GM19372 (cell line): ENCODE measurements around the gene ARCN1.

Source experiments
- ATAC-seq: cut with Tn5 transposase; IDR thresholded peaks from one replicate; pipeline ENCODE4 v1.9.1; 2021; ENCODE audit warnings: mild to moderate bottlenecking, low read depth, moderate library complexity; ENCODE audit not compliant: unreplicated experiment

ARCN1 gene

DNA sequence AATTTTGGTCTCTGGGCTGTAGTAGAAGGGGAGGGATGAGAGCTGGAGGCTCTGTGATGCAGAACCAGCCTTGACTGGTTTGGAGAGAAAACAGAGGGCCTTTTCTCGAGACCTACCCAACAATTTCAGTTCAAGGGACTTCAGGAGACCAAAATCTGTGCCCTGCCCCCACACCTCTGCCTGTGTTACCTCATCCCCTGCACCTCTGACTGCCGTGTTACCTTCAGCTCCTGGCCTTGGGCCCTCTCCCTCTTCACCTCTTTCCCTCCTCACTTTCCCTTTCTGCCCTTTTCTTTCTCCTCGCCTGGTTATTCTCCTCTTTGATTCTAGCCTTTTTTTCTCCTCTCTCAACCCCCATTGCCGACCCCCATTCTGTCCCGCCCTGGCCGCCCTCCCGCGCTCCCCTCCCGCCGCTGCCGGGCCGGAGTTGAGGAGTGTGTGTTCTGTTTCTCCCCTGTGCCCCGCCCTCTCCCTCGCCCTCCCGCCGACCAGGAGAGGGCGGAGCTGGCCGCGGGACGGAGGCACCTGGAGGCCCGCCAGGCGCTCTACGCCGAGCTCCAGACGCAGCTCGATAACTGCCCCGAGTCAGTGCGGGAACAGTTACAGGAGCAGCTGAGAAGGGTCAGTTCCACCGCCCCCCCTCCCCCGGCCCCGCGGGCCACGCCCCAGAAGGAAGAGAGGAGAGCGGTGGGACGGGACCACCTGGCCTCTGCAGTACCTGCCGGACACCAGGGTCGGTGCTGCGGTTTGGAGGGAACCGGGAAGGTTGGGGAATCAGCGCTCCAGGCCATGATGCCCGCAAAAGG lies 62.4 kb downstream of the ARCN1 start:
- no peak for ATAC-seq

DNA sequence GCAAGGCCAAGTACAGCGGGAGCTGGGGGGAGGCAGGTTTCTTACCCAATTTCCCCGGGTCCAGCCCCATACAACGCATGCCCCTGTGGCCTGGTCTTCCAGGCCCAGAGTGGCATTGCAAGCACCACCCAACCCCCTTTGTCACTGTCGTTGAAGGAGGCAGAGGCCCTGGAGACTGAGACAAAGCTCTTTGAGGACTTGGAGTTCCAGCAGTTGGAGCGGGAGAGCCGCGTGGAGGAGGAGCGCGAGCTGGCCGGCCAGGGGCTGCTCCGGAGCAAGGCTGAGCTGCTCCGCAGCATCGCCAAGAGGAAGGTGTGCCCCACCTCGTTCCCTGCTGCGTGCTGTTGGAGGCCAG lies 63.0 kb downstream of the ARCN1 start:
- ATAC-seq: no peak

DNA sequence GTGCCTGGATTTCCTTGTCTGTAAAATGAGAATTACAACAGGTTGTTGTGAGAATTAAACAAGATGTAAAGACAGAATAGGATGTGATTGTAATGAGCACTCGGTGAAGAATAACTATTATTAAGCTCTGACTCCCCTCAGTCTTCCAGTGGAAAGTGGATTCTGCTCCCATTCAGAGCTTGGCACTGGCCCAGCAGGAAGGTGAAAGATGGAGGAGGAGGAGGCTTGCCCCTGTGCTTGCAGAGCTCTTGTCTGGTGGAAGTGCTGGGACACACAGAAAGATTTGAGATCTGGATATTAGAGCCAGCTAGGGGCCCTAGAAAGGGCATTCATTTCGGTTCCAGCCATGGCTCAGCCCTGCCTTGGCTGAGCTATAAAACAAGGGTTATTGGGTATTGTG lies 63.4 kb downstream of the ARCN1 start:
- ATAC-seq: no peak

DNA sequence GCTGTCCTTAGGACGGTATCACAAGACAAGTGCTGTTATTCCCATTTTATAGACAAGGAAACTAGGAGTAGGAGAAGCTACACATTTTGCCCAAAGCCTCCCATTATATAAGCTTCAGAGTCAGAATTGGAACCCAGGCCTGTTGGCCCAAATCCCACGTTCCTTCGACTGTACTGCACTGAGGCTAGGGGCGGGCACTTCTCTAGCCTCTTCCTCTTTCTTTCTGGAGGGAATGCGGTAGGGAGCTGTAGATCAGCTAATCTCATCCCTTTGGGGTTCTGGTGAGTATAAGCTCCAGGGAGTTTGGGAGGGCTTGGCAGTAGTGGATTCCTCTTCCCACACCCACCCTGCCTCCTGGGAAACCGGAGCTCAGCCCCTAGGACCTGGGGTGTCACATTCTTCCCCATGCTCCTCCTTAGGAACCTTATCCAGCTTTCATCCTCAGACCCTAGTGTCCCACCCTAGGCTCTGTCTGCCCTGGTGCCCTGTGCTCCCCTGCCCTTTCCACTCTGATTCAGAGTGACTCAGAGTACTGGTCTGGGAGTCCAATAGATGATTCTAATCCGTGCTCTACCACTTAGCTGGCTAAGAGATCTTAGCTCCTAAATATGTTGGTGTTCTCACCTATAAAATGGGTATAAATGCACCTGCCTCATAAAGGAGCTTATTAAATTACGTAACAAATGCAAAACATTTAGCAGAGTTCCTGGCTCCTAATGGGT lies 64.5 kb downstream of the ARCN1 start:
- ATAC-seq: no peak

DNA sequence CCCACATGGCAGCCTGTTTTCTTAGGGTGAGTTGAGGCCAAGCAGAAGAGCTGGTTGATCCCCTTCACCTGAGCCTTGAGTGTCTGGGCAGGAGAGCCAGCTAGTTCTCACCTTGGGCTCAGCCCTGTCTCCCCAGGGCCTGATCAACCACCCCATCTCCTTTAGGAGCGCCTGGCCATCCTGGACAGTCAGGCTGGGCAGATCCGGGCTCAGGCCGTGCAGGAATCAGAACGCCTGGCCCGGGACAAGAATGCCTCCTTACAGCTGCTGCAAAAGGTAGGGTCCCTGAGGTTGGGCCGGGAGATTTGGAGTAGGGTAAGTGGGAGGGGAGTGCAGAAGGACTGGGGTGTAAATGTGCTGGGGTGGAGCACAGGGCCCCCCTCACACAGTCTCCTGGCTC lies 66.5 kb downstream of the ARCN1 start:
- no peak for ATAC-seq

DNA sequence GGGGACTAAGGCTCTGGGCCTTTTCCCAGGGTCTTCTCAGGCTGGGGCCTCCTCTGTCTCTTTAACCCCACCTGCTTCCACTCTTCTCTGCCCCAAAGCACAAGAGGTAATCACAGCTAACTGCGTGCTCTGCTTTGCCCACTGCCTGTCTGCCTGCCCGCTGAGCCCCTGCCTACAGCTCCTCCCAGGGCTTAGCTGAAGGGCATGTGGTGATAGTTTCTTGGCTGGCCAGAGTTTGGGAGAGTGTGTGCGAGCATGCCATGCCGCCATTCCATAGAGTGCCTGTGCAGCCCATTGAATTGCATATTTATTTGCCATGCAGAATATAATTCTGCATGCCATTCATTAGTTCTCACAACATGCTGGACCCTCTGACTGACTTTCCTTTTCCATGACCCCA lies 67.7 kb downstream of the ARCN1 start:
- ATAC-seq: no peak

DNA sequence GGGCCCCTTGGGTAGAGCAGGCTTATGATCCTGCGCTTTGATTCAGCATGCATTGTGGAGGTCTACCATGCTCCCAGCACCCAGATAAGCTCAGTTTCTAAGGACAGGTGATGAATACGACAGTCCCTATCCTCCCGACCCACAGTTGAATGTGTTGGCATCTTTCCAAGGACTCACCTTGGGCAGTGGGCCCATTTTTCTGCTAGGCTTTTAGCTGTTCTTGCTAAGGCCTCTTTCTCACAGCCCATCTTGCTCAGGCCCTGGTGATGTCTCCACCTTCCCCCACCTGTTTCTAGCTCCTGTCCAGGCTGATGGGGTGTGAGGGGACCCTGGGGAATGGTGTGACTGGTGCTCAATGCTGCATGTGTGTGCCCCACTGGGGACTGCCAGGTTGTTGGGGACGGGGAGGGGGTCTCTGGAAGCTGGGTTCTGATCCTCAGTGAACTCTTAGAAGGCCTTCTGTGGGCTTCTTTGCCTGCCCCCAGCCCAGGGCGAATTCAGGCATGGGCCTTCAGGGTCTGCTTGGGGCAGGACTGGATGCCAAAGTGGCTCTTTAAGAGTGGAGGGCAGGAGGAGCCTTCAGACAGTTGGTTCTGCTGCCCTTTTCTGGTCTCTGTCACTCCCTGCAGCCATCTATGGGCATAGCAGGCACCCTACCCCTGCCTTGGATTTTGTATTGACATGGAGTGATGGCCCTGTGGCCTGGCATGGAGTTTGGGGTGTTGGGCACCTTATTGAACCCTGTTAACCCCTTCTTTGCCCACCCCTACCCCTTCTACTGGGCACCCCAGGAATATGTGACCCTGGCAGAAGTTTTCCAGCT lies 68.3 kb downstream of the ARCN1 start:
- ATAC-seq: no peak

DNA sequence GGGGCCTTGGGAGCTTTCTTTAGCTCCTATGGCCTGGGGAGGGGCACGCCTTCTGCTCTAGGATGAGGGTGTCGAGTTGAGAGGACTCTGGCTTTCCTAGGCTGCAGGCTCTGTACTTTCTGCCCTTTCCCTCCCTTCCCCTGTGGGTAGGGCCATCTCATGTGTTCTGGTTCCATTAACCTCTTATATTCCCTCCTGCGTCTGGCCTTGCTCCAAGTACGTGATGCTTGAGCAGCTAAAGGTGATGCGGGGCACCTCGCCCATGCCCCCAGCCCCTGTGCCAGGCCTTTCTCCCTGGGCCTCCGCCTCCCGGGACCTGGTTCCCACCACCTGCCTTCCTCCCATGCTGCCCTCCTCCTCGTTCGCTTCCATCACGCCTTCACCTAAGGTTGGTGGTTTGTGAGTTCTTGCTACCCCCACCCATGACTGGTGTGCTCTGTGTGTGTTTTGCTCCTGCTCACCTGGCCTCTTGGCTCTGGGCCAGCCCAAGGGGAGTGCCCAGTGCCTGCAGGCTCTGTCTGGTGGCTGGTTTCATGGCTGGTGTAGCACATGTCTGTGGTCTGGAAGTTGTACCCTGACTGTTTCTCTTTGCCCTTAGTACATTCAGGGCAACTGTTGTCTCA lies 69.3 kb downstream of the ARCN1 start:
- no peak for ATAC-seq

DNA sequence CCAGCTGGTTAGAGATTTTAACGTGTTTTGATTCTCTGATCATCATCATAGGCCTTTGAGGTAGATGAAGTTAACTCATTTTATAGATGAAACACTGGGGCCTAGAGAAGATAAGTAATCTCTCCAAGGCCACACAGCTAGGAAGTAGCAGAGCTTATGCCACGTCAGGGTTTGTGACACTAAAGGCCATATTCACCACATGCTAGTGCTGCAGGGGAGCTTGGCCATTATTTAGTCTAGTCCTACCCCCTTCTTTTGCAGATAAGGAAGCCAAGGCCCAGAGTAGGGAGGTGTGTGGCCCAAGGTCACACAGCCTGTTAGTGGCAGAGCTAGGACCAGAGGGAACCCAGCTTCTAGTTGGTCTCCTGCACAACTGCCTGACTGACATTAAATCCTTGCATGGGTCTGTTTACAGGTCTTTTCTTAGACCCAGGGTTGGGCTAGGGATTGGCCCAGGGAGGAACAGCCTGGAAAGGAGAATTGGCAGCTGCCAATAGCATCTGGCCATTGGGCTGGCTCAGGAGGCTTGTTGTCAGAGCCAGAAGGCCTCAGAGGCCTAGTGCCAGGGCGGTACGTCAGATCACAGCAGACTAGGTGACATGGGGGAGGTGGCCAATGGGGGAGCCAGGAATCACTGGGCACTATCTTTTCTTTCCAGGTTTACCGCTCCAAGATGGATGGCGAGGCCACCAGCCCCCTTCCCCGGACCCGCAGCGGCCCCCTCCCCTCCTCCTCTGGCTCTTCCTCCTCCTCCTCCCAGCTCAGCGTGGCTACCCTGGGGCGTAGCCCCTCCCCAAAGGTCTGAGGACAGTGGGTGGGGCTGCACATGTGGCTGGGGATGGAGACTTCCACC lies 71.2 kb downstream of the ARCN1 start:
- no peak for ATAC-seq

DNA sequence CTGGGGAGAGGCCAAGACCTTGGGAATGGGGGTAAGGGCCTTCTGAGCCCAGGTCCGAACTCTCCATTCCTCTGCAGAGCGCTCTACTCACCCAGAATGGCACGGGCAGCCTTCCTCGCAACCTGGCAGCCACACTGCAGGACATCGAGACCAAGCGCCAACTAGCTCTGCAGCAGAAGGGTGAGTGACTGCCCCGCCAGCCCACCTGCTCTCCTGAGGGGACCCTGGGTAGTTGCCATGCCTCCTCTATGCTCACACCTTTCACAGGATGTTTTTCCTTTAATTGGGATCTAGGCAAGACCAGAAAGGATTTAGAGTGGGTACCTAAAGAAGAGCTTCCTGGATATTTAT lies 71.8 kb downstream of the ARCN1 start:
- ATAC-seq: no peak

DNA sequence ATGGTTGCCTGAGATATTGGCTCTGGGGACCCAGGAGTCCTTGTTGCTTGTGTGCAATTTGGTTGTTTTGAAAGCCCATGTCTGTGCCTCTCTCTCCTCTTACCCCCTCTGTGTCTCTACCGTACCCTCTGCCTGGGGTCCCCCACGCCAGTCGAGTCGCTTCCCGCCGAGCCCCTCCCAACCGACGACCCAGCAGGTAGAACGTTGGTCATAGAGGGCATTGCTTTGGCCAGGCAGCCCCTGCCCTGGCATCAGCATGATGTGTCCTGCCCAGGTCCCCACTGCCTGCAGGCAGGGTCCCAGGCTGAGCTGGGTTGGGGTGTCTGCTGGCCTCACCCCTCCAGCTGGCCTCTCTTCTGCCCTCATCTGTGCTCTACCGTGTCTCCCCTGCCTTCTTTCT lies 72.3 kb downstream of the ARCN1 start:
- ATAC-seq: no peak

DNA sequence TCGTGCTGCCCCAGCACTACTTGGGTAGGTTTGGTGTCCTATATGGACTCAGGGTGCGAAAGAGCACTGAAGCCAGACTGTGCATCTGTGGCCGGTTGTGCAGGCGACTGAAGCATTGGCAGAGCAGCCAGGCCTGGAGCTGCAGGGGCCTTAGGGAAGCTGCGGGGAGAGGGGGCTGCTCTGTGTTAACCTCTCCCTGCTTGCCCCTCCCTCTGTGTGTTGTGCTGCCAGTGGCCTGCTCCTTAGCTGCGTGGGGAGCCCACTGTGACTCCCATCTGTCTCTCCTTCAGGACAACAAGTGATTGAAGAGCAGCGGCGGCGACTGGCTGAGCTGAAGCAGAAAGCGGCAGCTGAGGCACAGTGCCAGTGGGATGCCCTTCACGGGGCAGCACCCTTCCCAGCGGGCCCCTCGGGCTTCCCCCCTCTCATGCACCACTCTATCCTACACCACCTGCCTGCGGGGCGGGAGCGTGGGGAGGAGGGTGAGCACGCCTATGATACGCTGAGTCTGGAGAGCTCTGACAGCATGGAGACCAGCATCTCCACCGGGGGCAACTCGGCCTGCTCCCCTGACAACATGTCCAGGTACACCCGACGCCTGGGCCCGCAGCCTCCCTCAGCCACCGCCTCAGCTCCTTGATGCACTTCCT lies 73.0 kb downstream of the ARCN1 start:
- ATAC-seq: no peak

DNA sequence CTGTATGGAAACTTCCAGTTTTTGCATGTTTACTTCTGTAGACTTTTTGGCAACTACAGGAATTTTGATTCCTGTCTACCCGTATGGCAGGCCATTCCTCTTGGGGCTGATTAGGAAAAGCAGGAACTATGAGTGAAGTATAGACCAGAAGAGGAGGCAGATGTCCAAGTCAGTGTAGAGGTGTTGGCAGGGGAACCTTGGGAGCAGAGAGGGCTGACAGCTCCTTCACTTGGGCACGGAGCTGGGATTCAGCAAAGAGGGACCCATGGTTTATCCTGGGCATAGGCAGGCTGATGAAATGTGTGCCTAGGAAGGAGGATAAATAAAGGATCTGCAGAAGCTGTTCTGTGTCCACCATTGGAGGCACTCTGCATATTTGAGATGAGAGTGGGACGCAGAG lies 74.2 kb downstream of the ARCN1 start:
- ATAC-seq: no peak

DNA sequence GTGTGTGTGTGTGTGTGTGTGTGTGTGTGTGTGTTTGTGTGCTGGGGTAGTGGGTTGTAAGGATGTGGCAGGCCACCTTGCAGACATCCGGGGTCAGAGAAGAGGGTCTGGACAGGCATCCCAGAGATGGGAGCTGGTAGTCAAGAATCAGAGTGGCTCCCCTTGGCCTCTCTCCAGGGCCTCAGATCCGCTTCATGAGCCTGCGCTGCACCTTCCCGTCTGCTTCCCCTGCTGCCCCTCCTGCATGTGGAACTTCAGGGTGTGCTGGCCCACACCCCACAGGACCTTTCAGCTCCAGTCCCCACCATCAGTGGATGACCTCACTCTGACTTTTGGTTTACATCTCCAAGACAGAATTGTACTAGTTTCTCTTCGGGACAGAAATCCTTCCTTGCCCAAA lies 76.1 kb downstream of the ARCN1 start:
- no peak for ATAC-seq

DNA sequence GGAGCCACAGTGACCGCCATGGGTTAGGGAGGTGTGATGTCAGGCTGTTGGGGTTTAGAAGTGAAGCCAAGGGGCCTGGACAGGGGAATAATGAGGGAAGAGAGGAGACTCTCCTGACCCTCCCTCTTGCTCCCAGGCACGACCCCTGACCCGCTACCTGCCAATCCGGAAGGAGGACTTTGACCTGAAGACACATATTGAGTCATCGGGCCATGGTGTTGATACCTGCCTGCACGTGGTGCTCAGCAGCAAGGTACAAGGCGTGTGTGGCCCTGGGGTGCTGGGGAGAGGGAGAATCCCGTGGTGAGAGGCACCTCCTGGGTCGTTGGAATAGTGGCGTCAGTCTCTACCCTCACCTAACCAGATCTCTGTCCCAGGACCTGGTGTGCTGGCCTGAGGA lies 77.7 kb downstream of the ARCN1 start:
- no peak for ATAC-seq

DNA sequence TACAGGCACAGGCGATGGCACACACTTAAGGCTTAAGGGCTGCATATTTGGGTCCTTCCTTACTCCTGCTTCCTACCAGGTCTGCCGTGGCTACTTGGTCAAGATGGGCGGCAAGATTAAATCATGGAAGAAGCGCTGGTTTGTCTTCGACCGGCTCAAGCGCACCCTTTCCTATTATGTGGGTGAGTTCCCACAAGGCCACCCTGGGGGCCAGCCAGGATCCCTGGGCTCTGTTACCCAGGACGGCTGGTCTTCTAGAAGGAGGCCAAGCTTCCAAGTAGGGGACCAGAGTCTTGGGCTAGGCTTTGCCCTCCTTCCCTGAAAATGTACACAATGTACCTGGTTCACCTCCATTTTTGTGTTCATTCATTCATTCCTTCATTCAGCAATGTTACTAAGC lies 78.2 kb downstream of the ARCN1 start:
- ATAC-seq: no peak

DNA sequence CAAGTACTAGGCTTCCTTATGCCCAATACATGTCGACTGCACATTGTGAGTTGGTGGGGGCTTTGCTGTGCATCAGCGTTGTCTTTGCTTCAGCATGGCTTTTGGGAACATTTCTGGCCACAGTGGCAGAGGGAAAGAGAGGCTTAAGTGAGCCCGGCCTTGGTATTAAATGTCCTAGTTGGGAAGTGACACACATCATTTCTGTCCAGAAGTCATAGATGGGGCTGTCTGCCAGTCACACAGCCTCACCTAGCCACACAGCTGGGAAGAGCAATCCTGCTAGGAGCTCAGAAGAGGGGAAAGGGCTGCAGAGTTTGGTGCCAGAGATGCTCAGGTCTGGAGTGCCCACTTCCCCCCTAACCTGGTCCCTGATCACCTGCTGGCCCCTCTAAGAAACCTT lies 79.6 kb downstream of the ARCN1 start:
- no peak for ATAC-seq
